CD14-positive monocyte (primary cell): ENCODE measurements around the gene SLCO3A1. TPM values are rescaled to one million over a fixed set of nuclear protein-coding genes. Genes with fewer than 3 reads are reported as not detected.

Experiments used
- DNase-seq, 3 donors: peaks; one replicate each; pipeline ENCODE4 v3.0.0-alpha.2; 2011 to 2022
- H2AFZ ChIP-seq: 2 replicates; pipeline ENCODE4 v1.6.0; 2012; ENCODE audit warnings: mild to moderate bottlenecking, low read depth, low read length, inconsistent platforms; ENCODE audit not compliant: insufficient read depth, poor library complexity, severe bottlenecking
- H3K27ac ChIP-seq, 2 donors: 1 replicate in 1 of 2; 2 replicates in 1 of 2; pipeline ENCODE4 v1.5.1; 2012 to 2013; ENCODE audit warnings: low read length in 2 of 2, control low read depth in 1 of 2, inconsistent platforms in 1 of 2, low read depth in 1 of 2, mild to moderate bottlenecking in 1 of 2
- H3K27me3 ChIP-seq, 2 donors: one replicate each; pipeline versions ENCODE4 v1.6.0 to v1.6.1; 2011 to 2013; ENCODE audit warnings: low read length in 2 of 2; ENCODE audit not compliant: control insufficient read depth in 2 of 2, insufficient read depth in 2 of 2
- H3K36me3 ChIP-seq, 2 donors: replicated peaks in 1 of 2; 1 replicate in 1 of 2; 2 replicates in 1 of 2; pipeline versions ENCODE4 v1.5.1 to v1.6.1; 2012 to 2013; ENCODE audit warnings: low read length in 2 of 2, control low read depth in 1 of 2, inconsistent platforms in 1 of 2, mild to moderate bottlenecking in 1 of 2; ENCODE audit not compliant: insufficient read depth in 2 of 2, control insufficient read depth in 1 of 2
- H3K4me1 ChIP-seq, 2 donors: 1 replicate in 1 of 2; 2 replicates in 1 of 2; pipeline versions ENCODE4 v1.5.1 to v1.6.1; 2012 to 2013; ENCODE audit warnings: low read length in 2 of 2, control low read depth in 1 of 2, inconsistent platforms in 1 of 2, mild to moderate bottlenecking in 1 of 2, moderate library complexity in 1 of 2; ENCODE audit not compliant: insufficient read depth in 2 of 2, control insufficient read depth in 1 of 2
- H3K4me2 ChIP-seq: replicated peaks from 2 replicates; pipeline ENCODE3; 2012; ENCODE audit warnings: low read length, moderate library complexity, mild to moderate bottlenecking; ENCODE audit not compliant: poor library complexity, severe bottlenecking; ENCODE audit errors: extremely low read depth
- H3K4me3 ChIP-seq, 3 experiments: fragments of 200-600 bp in 1 of 3; sonication (generic) in 1 of 3; replicated peaks in 1 of 3; 1 replicate in 2 of 3; 2 replicates in 1 of 3; pipeline ENCODE4 v1.5.1; 2011 to 2013; ENCODE audit warnings: low read length in 3 of 3, mild to moderate bottlenecking in 3 of 3, control low read depth in 2 of 3, low read depth in 2 of 3, inconsistent platforms in 1 of 3, moderate library complexity in 1 of 3
- H3K79me2 ChIP-seq: 2 replicates; pipeline ENCODE4 v1.6.0; 2012; ENCODE audit warnings: mild to moderate bottlenecking, control low read depth, inconsistent platforms, low read length, moderate library complexity; ENCODE audit not compliant: insufficient read depth
- H3K9ac ChIP-seq: 2 replicates; pipeline ENCODE4 v1.6.0; 2017; ENCODE audit warnings: low read length, mild to moderate bottlenecking; ENCODE audit not compliant: insufficient read depth, poor library complexity, severe bottlenecking
- H3K9me3 ChIP-seq, 2 donors: replicated peaks in 1 of 2; 1 replicate in 1 of 2; 2 replicates in 1 of 2; pipeline versions ENCODE4 v1.5.1 to v1.6.1; 2012 to 2013; ENCODE audit warnings: low read length in 2 of 2, control low read depth in 1 of 2; ENCODE audit not compliant: control insufficient read depth in 1 of 2, insufficient read depth in 1 of 2
- H4K20me1 ChIP-seq: 2 replicates; pipeline ENCODE4 v1.6.0; 2012; ENCODE audit warnings: mild to moderate bottlenecking, low read length, control low read depth, moderate library complexity; ENCODE audit not compliant: insufficient read depth
- H3K27ac Mint-ChIP-seq, 7 donors: one replicate each; pipeline ENCODE4 v1.8.0; 2020; ENCODE audit warnings: mild to moderate bottlenecking in 7 of 7, mixed read lengths in 7 of 7, moderate library complexity in 6 of 7, inconsistent platforms in 2 of 7
- H3K27me3 Mint-ChIP-seq, 3 donors: one replicate each; pipeline ENCODE4 v1.8.0; 2021 to 2022; ENCODE audit warnings: low read depth in 3 of 3, mild to moderate bottlenecking in 3 of 3, mixed read lengths in 3 of 3, moderate library complexity in 3 of 3, inconsistent platforms in 1 of 3
- H3K36me3 Mint-ChIP-seq, 2 donors: one replicate each; pipeline ENCODE4 v1.8.0; 2020; ENCODE audit warnings: mixed read lengths in 2 of 2, inconsistent platforms in 1 of 2, mild to moderate bottlenecking in 1 of 2
- H3K4me1 Mint-ChIP-seq: one replicate; pipeline ENCODE4 v1.8.0; 2020; ENCODE audit warnings: mild to moderate bottlenecking, mixed read lengths
- H3K4me3 Mint-ChIP-seq, 2 donors: one replicate each; pipeline ENCODE4 v1.8.0; 2020; ENCODE audit warnings: mild to moderate bottlenecking in 2 of 2, mixed read lengths in 2 of 2, moderate library complexity in 1 of 2
- H3K9me3 Mint-ChIP-seq, 7 donors: one replicate each; pipeline ENCODE4 v1.8.0; 2020 to 2022; ENCODE audit warnings: mixed read lengths in 7 of 7, mild to moderate bottlenecking in 6 of 7, moderate library complexity in 6 of 7, inconsistent platforms in 2 of 7
- CTCF ChIP-seq: fragments of 200-600 bp; IDR thresholded peaks from one replicate; pipeline ENCODE4 v1.8.0; 2022; ENCODE audit warnings: antibody characterized with exemption, mild to moderate bottlenecking
- WGBS: methylation state at CpG from one replicate; pipeline ENCODE4 v1.1.5; 2013; ENCODE audit warnings: missing lambda C conversion rate; ENCODE audit not compliant: insufficient coverage; 5-methylcytosine and 5-hydroxymethylcytosine counted together
- intact Hi-C, 2 donors: fragments of 100-400 bp; cut with micrococcal nuclease; formaldehyde crosslinking; loops; one replicate each; pipeline versions ENCODE4 v1.15.0 to v1.15.1; 2023
- polyA plus RNA-seq, 3 donors: library from polyadenylated mRNA; depleted of rRNA in 1 of 3; unstranded in 2 of 3; stranded (reverse) in 1 of 3; fragments of 300-500 nt in 2 of 3; fragments of >200 nt in 1 of 3; fragmentation: Illumina TruSeq in 2 of 3; gene quantifications; 1 replicate in 2 of 3; 2 replicates in 1 of 3; pipeline ENCODE4 v1.2.3, GENCODE V29; 2012 to 2021

Gene SLCO3A1
- polyA plus RNA-seq, 3 donors: 53.7 to 76.2 (median 62.8) TPM

- no CpG with 5 or more reads among the region's 7 CpGs for WGBS
- H3K27ac Mint-ChIP-seq: peak overlapping the region; percentile 66 to 93 (median 90)
Observed at GRCh38 chr15:91911844-91912243, 58.3 kb downstream of the SLCO3A1 start.

GRCh38 chr15:91912336-91912735 lies 58.8 kb downstream of the SLCO3A1 start:
- Mint-ChIP-seq H3K4me3 (no peak overlapping the region), H3K27me3 (peaks cover 0 to 2% (median 1%) of the 10 kb centered on the region in 3 donors), H3K9me3 (peaks cover 0 to 3% (median 0%) of the 10 kb centered on the region in 7 donors), H3K27ac (peak overlapping the region; percentile 32 to 81 (median 62)), H3K4me1 (peaks cover 35% of the 10 kb centered on the region), H3K36me3 (peaks cover 28 to 57% of the 10 kb centered on the region in 2 donors)
- no peak for DNase-seq
- TF ChIP-seq CTCF: no peak
- Histone ChIP-seq H3K9ac (no peak overlapping the region), H3K9me3 (no peaks in the 10 kb centered on the region), H3K4me1 (peaks cover 14 to 19% of the 10 kb centered on the region in 2 donors), H3K36me3 (peaks cover 15 to 46% of the 10 kb centered on the region in 2 donors), H3K27me3 (no peaks in the 10 kb centered on the region), H2AFZ (no peak overlapping the region), H3K4me2 (no peak overlapping the region), H3K4me3 (no peak overlapping the region), H3K79me2 (peaks cover 97% of the 10 kb centered on the region), H3K27ac (peak overlapping the region in 1 of 2 donors; percentile 64), H4K20me1 (peaks cover 98% of the 10 kb centered on the region)
- intact Hi-C loops: loop anchor here (5.0 to 10.0 kb wide), 2 partner anchors 45 to 48 kb away; no protein-coding TSS in a partner anchor
- WGBS: 85% methylated on average over 3 of the region's 4 CpGs

More at GRCh38 chr15:91911844-91912243, 58.3 kb downstream of the SLCO3A1 start:
- peak; percentile 29 to 48 (median 36) for DNase-seq
- no peak overlapping the region for H3K4me3 ChIP-seq
- H3K4me3 Mint-ChIP-seq: no peak overlapping the region
- no peak overlapping the region for H3K4me2 ChIP-seq
- H3K27me3 ChIP-seq: no peaks in the 10 kb centered on the region
- peaks cover 0 to 3% (median 0%) of the 10 kb centered on the region in 7 donors for H3K9me3 Mint-ChIP-seq
- peaks cover 35% of the 10 kb centered on the region for H3K4me1 Mint-ChIP-seq
- H3K4me1 ChIP-seq: peaks cover 14 to 19% of the 10 kb centered on the region in 2 donors
- peaks cover 98% of the 10 kb centered on the region for H4K20me1 ChIP-seq
- TF ChIP-seq CTCF: no peak
- H3K9me3 ChIP-seq: no peaks in the 10 kb centered on the region
- H3K79me2 ChIP-seq: peaks cover 97% of the 10 kb centered on the region
- H3K36me3 ChIP-seq: peaks cover 11 to 41% of the 10 kb centered on the region in 2 donors
- intact Hi-C loops: loop anchor here (5.0 to 10.0 kb wide), 2 partner anchors 45 to 47 kb away; no protein-coding TSS in a partner anchor
- H3K27ac ChIP-seq: peak overlapping the region in 1 of 2 donors; percentile 64
- H3K36me3 Mint-ChIP-seq: peaks cover 23 to 52% of the 10 kb centered on the region in 2 donors
- no peak overlapping the region for H3K9ac ChIP-seq
- peaks cover 0 to 2% (median 1%) of the 10 kb centered on the region in 3 donors for H3K27me3 Mint-ChIP-seq
- H2AFZ ChIP-seq: no peak overlapping the region
